Testis (tissue), 3 donors: ENCODE data around the gene MGAT4C. TPM values are rescaled to one million over a fixed set of nuclear protein-coding genes. Genes with fewer than 3 reads are reported as not detected.

ENCODE experiments used
- DNase-seq: peaks from one replicate; pipeline ENCODE4 v3.0.0-alpha.2; 2019
- H3K27ac ChIP-seq, 2 donors: fragments of 200-600 bp; sonication (generic); one replicate each; pipeline ENCODE4 v1.5.1; 2019
- H3K27me3 ChIP-seq: fragments of 200-600 bp; sonication (generic); one replicate; pipeline ENCODE4 v1.5.1; 2019
- H3K36me3 ChIP-seq: fragments of 200-600 bp; sonication (generic); one replicate; pipeline ENCODE4 v1.5.1; 2017; ENCODE audit warnings: low read depth; ENCODE audit errors: missing control alignments
- H3K4me1 ChIP-seq: fragments of 200-600 bp; sonication (generic); one replicate; pipeline ENCODE4 v1.5.1; 2019
- H3K4me3 ChIP-seq, 2 donors: fragments of 200-600 bp; sonication (generic); one replicate each; pipeline ENCODE4 v1.5.1; 2017 to 2019
- H3K9me3 ChIP-seq: fragments of 200-600 bp; sonication (generic); one replicate; pipeline ENCODE4 v1.5.1; 2017
- POLR2A ChIP-seq: fragments of 450-650 bp; IDR thresholded peaks from one replicate; pipeline ENCODE4 v1.6.1; 2017; ENCODE audit warnings: antibody characterized with exemption, mild to moderate bottlenecking, moderate library complexity
- WGBS, 2 donors: methylation state at CpG; one replicate each; pipeline ENCODE4 v1.1.5; 2018; 5-methylcytosine and 5-hydroxymethylcytosine counted together
- intact Hi-C: fragments of 100-400 bp; cut with DNase I; formaldehyde crosslinking; loops from one replicate; pipeline ENCODE4 v1.15.1; 2023; ENCODE audit warnings: low total_unique reads
- polyA plus RNA-seq: library from polyadenylated mRNA; stranded (reverse); fragments of 350-450 nt; fragmentation: Illumina TruSeq; extraction: RNeasy Lipid Tissue Mini Kit (QIAGEN cat#74804); gene quantifications from one replicate; pipeline ENCODE4 v1.2.3, GENCODE V29; 2014; ENCODE audit warnings: low read depth, low replicate concordance; ENCODE audit not compliant: insufficient read depth
- total RNA-seq, 2 donors: library from RNA; depleted of rRNA; stranded (reverse); fragments of >200 nt; gene quantifications; one replicate each; pipeline ENCODE4 v1.2.3, GENCODE V29; 2016
- TF ChIP-seq, protein P1 (sequence below), 3 experiments: fragments of 450-650 bp in 2 of 3; fragments of 200-600 bp in 1 of 3; sonication (generic) in 1 of 3; IDR thresholded peaks; one replicate each; pipeline ENCODE4 v1.5.1; 2016 to 2019; ENCODE audit warnings: antibody characterized with exemption in 3 of 3, mild to moderate bottlenecking in 2 of 3, moderate library complexity in 1 of 3

Gene MGAT4C
- total and polyA plus RNA-seq, 3 donors from 2014 or later = 5.5 to 11.3 (median 7.4) TPM

GRCh38 chr12:86249851-86250250 lies 6.3 kb downstream of the MGAT4C start:
- TF ChIP-seq, protein P1, sequence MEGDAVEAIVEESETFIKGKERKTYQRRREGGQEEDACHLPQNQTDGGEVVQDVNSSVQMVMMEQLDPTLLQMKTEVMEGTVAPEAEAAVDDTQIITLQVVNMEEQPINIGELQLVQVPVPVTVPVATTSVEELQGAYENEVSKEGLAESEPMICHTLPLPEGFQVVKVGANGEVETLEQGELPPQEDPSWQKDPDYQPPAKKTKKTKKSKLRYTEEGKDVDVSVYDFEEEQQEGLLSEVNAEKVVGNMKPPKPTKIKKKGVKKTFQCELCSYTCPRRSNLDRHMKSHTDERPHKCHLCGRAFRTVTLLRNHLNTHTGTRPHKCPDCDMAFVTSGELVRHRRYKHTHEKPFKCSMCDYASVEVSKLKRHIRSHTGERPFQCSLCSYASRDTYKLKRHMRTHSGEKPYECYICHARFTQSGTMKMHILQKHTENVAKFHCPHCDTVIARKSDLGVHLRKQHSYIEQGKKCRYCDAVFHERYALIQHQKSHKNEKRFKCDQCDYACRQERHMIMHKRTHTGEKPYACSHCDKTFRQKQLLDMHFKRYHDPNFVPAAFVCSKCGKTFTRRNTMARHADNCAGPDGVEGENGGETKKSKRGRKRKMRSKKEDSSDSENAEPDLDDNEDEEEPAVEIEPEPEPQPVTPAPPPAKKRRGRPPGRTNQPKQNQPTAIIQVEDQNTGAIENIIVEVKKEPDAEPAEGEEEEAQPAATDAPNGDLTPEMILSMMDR (IDR thresholded peaks at IDR 0.05) = no peak
- TF ChIP-seq POLR2A = no peak
- Histone ChIP-seq H3K27ac (no peak overlapping the region), H3K36me3 (no peaks in the 10 kb centered on the region), H3K9me3 (no peaks in the 10 kb centered on the region), H3K4me1 (no peaks in the 10 kb centered on the region), H3K4me3 (no peak overlapping the region), H3K27me3 (no peaks in the 10 kb centered on the region)
- intact Hi-C loops = no loop called here
- no peak for DNase-seq

DNA sequence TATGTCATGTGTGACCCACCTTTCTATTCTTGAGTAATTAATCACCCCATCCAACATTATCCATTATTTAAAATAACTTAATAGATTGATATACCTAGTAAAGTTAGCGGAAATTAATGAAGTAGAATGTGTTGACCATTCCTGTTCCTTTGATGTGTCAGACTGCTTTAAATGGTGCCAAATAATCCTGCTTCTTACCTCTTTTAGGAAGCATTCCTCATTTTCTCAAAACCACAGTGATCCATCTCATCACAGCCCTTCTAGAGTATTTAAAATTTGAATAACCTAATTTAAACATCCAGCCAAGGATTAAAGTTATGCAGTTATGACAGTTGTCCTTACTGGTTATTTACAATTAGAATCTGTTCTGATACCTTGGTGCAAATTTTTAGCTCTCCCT lies 6.9 kb downstream of the MGAT4C start:
- Histone ChIP-seq H3K36me3 (no peaks in the 10 kb centered on the region), H3K27ac (no peak overlapping the region), H3K4me3 (no peak overlapping the region), H3K4me1 (no peaks in the 10 kb centered on the region), H3K27me3 (no peaks in the 10 kb centered on the region), H3K9me3 (no peaks in the 10 kb centered on the region)
- TF ChIP-seq, protein P1 (IDR thresholded peaks at IDR 0.05) = no peak
- TF ChIP-seq POLR2A = no peak
- DNase-seq = no peak
- intact Hi-C loops = no loop called here
- 88 to 94% methylated on average over 1 of the region's 1 CpG for WGBS, 2 donors

GRCh38 chr12:86247871-86248270 lies 8.3 kb downstream of the MGAT4C start:
- H3K36me3 ChIP-seq = no peaks in the 10 kb centered on the region
- no peaks in the 10 kb centered on the region for H3K9me3 ChIP-seq
- TF ChIP-seq POLR2A = no peak
- intact Hi-C loops = no loop called here
- no peaks in the 10 kb centered on the region for H3K27me3 ChIP-seq
- no peak overlapping the region for H3K27ac ChIP-seq
- H3K4me1 ChIP-seq = no peaks in the 10 kb centered on the region
- H3K4me3 ChIP-seq = no peak overlapping the region
- DNase-seq = no peak

DNA sequence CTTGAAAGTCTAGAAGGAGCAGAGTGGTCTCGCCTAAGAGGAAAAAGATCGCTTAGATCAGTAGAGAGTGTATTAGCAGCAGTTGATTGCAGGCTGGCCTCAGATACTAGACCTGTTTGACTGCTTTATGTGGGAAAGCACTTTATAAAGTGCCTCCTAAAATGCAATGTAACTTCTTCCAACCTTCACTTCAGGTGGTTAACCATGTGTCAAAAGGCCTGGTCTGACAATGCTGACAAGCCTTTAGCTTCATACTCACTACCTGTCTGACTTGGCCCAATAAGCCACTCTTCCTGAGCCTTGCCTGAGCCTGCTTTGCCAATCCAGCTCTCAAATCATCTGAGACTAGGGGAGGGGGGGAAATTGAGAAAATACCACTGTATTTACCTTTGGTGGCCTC lies 14.6 kb downstream of the MGAT4C start:
- no peak for TF ChIP-seq POLR2A
- TF ChIP-seq, protein P1 (IDR thresholded peaks at IDR 0.05) = no peak
- H3K27me3 ChIP-seq = no peaks in the 10 kb centered on the region
- DNase-seq = no peak
- no peaks in the 10 kb centered on the region for H3K4me1 ChIP-seq
- H3K36me3 ChIP-seq = no peaks in the 10 kb centered on the region
- H3K27ac ChIP-seq = no peak overlapping the region
- no peak overlapping the region for H3K4me3 ChIP-seq
- 96 to 100% methylated on average over 2 of the region's 2 CpGs for WGBS, 2 donors
- H3K9me3 ChIP-seq = no peaks in the 10 kb centered on the region
- intact Hi-C loops = no loop called here

GRCh38 chr12:86234316-86234855 lies 21.8 kb downstream of the MGAT4C start:
- Histone ChIP-seq H3K4me3 (no peak overlapping the region), H3K4me1 (no peaks in the 10 kb centered on the region), H3K36me3 (no peaks in the 10 kb centered on the region), H3K27me3 (no peaks in the 10 kb centered on the region), H3K27ac (no peak overlapping the region), H3K9me3 (no peaks in the 10 kb centered on the region)
- TF ChIP-seq, protein P1 (IDR thresholded peaks at IDR 0.05) = no peak
- no peak for TF ChIP-seq POLR2A
- intact Hi-C loops = no loop called here
- 73 to 83% methylated on average over 2 of the region's 2 CpGs for WGBS, 2 donors
- DNase-seq = no peak
